Measurements from ENCODE around the gene ADGRD1.

DNA sequence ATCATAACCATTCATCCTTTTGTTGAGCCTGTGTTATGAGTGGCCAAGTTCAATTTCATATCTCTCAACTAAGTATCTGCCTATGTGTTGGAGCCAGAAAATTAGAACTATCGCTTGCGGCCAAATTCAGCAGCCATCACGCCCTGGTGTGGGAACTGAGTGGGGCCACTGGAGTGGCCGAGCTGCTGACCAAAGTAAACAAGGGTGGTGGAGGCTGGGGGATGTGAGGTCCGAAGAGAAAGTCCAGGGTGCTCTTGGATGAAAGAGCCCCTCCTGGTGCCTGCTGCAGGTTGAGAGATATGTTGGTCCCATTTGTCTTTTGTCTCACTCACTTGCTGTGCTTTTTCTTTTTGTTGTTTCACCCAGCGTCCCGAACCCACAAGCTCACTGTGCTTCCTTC lies 14.9 kb downstream of the ADGRD1 start:
- TF ChIP-seq POLR2AphosphoS5 (IDR thresholded peaks at IDR 0.05; ENCODE audit: low read depth, low read length) (no peak), TAF1 (IDR thresholded peaks at IDR 0.05; ENCODE audit: low read depth, low read length) (no peak), POLR2A (IDR thresholded peaks at IDR 0.05; ENCODE audit: low read depth, low read length) (no peak), POU2F2 (IDR thresholded peaks at IDR 0.05; ENCODE audit: low read depth, low read length) (no peak), PAX5 (IDR thresholded peaks at IDR 0.05; ENCODE audit: insufficient read depth, low read length, severe bottlenecking) (no peak)
